ENCODE results near the gene CARS2. TPM values are rescaled to one million over a fixed set of nuclear protein-coding genes. Genes with fewer than 3 reads are reported as not detected.

CARS2 gene
- total RNA-seq, 1 experiment from 2014 or later: 52.9 TPM

DNA sequence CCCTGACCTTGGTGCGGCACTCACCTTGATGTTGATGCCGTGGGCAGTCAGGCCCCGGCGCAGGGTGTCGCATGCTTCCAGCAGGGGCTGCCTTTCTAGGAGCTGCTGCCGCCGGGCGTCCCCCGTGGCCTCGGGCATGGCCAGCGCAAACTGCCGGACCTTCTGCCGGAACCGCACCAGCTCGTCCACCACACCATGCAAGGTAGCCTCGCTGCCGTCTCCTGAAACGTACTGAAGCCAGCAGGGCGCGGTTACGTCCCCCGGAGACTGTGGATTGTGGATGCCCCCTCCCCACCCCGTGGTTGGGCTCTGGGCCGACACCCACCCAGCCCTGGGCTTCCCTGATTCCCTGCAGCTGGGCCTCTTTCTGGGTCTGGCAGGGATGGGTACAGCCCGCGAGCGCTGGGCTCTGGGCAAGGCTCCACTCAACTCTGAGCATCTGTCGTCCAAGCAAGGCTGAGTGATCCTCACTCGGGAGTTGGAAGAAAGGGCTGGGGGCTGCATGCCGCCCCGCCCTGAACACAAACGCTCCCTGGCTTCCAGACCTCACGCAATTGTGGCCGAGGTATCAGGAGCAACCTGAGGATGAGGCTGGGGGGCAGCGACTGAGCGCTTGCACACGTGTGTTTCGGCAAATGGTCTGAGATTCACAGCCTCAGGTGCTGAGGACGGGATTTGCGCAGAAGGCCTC lies 63.5 kb downstream of the CARS2 start:
- Histone ChIP-seq H3K79me2 (ENCODE audit: insufficient read depth, low read length) (no peaks in the 10 kb centered on the region), H3K9me3 (ENCODE audit: control insufficient read depth in 1 of 2, insufficient read depth in 1 of 2, low read depth in 1 of 2, low read length in 2 of 2) (no peaks in the 10 kb centered on the region), H3K36me3 (ENCODE audit: control insufficient read depth in 1 of 2, insufficient read depth in 2 of 2, low read length in 2 of 2) (peaks cover 13 to 27% of the 10 kb centered on the region in 2 experiments; a peak in 3 of 4 replicates), H2AFZ (ENCODE audit: low read depth, low read length, poor library complexity, severe bottlenecking) (no peak overlapping the region), H3K9ac (ENCODE audit: low read length) (no peak overlapping the region), H3K4me3 (replicated peaks in 1 of 2; ENCODE audit: low read depth in 1 of 2, low read length in 2 of 2) (no peak overlapping the region), H3K27ac (ENCODE audit: low read depth, low read length) (no peak overlapping the region), H3K4me1 (ENCODE audit: control insufficient read depth in 1 of 2, insufficient read depth in 2 of 2, low read length in 2 of 2) (no peaks in the 10 kb centered on the region), H3K27me3 (ENCODE audit: insufficient read depth, low read length) (no peaks in the 10 kb centered on the region), H3K4me2 (ENCODE audit: low read length) (no peak overlapping the region), H4K20me1 (ENCODE audit: insufficient read depth) (no peaks in the 10 kb centered on the region), H3K9me2 (ENCODE audit: insufficient read depth) (no peaks in the 10 kb centered on the region)
- ChIA-PET RAD21 (ENCODE audit: low non-redundant PET in 1 of 2, low total read pairs in 2 of 2, uncharacterized antibody in 2 of 2, unreplicated experiment in 2 of 2) (no interaction called here), CTCF (no interaction called here), POLR2A (no interaction called here)
- intact Hi-C loops (cut with micrococcal nuclease): no loop called here
- DNase-seq (ENCODE audit: low read depth, low spot score): no peak
- ATAC-seq: no peak
- TF ChIP-seq POLR2AphosphoS5 (IDR thresholded peaks at IDR 0.05; ENCODE audit: low read depth, low read length): no peak
- no peak for TF ChIP-seq TCF7L2 (IDR thresholded peaks at IDR 0.05; ENCODE audit: borderline replicate concordance, extremely low read depth, insufficient read depth, insufficient read length)
- TF ChIP-seq FOSL1 (IDR thresholded peaks at IDR 0.05; ENCODE audit: low read depth): no peak
- TF ChIP-seq, protein P1, sequence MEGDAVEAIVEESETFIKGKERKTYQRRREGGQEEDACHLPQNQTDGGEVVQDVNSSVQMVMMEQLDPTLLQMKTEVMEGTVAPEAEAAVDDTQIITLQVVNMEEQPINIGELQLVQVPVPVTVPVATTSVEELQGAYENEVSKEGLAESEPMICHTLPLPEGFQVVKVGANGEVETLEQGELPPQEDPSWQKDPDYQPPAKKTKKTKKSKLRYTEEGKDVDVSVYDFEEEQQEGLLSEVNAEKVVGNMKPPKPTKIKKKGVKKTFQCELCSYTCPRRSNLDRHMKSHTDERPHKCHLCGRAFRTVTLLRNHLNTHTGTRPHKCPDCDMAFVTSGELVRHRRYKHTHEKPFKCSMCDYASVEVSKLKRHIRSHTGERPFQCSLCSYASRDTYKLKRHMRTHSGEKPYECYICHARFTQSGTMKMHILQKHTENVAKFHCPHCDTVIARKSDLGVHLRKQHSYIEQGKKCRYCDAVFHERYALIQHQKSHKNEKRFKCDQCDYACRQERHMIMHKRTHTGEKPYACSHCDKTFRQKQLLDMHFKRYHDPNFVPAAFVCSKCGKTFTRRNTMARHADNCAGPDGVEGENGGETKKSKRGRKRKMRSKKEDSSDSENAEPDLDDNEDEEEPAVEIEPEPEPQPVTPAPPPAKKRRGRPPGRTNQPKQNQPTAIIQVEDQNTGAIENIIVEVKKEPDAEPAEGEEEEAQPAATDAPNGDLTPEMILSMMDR (IDR thresholded peaks at IDR 0.05 in 2 of 3, conservative IDR thresholded peaks at IDR 0.05 in 1 of 3; ENCODE audit: borderline replicate concordance in 1 of 3, insufficient read depth in 1 of 3, low read depth in 2 of 3, low read length in 2 of 3): no peak
- TF ChIP-seq ZFX (IDR thresholded peaks at IDR 0.05): no peak
- no peak for TF ChIP-seq RAD21 (IDR thresholded peaks at IDR 0.05; ENCODE audit: low read depth)
- TF ChIP-seq, protein P2, sequence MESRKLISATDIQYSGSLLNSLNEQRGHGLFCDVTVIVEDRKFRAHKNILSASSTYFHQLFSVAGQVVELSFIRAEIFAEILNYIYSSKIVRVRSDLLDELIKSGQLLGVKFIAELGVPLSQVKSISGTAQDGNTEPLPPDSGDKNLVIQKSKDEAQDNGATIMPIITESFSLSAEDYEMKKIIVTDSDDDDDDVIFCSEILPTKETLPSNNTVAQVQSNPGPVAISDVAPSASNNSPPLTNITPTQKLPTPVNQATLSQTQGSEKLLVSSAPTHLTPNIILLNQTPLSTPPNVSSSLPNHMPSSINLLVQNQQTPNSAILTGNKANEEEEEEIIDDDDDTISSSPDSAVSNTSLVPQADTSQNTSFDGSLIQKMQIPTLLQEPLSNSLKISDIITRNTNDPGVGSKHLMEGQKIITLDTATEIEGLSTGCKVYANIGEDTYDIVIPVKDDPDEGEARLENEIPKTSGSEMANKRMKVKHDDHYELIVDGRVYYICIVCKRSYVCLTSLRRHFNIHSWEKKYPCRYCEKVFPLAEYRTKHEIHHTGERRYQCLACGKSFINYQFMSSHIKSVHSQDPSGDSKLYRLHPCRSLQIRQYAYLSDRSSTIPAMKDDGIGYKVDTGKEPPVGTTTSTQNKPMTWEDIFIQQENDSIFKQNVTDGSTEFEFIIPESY (IDR thresholded peaks at IDR 0.05; ENCODE audit: extremely low read depth, insufficient replicate concordance, low read length): no peak
- no peak for TF ChIP-seq ELF1 (IDR thresholded peaks at IDR 0.05; ENCODE audit: borderline replicate concordance, low read depth)
- TF ChIP-seq SIN3A (IDR thresholded peaks at IDR 0.05; ENCODE audit: low read depth): no peak
- no peak for TF ChIP-seq CBX3 (IDR thresholded peaks at IDR 0.05; ENCODE audit: low read depth)
- TF ChIP-seq ZNF274 (IDR thresholded peaks at IDR 0.05; ENCODE audit: low read depth, low read length): no peak
- no peak for TF ChIP-seq CEBPB (IDR thresholded peaks at IDR 0.05; ENCODE audit: low read depth)
- no peak for TF ChIP-seq SRF (IDR thresholded peaks at IDR 0.05; ENCODE audit: low read depth)
- BruUV-seq (replicated peaks): no TSS peak

All from HCT116 (cell line).